ENCODE results near the gene CROCC2. TPM values are rescaled to one million over a fixed set of nuclear protein-coding genes. Genes with fewer than 3 reads are reported as not detected.

The CROCC2 gene
- total and polyA plus RNA-seq, 2 of the 13 experiments (the other 11 are each of a cell fraction or from before 2014, with no cell fraction given) = not detected

- TF ChIP-seq ZBTB8A (CRISPR knock-in tag; IDR thresholded peaks at IDR 0.05; ENCODE audit: borderline replicate concordance, low read depth) = 0 out of 2 replicates have a peak, but pooled peaks have one; percentile 56
- no peak for TF ChIP-seq CBX1 (IDR thresholded peaks at IDR 0.05; ENCODE audit: low read depth)
- TF ChIP-seq, protein P1, sequence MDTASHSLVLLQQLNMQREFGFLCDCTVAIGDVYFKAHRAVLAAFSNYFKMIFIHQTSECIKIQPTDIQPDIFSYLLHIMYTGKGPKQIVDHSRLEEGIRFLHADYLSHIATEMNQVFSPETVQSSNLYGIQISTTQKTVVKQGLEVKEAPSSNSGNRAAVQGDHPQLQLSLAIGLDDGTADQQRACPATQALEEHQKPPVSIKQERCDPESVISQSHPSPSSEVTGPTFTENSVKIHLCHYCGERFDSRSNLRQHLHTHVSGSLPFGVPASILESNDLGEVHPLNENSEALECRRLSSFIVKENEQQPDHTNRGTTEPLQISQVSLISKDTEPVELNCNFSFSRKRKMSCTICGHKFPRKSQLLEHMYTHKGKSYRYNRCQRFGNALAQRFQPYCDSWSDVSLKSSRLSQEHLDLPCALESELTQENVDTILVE (CRISPR knock-in tag; IDR thresholded peaks at IDR 0.05) = no peak
- TF ChIP-seq TFE3 (CRISPR knock-in tag; IDR thresholded peaks at IDR 0.05) = no peak
- TF ChIP-seq PLRG1 (conservative IDR thresholded peaks at IDR 0.05) = no peak
- no peak for TF ChIP-seq NKX3-1 (CRISPR knock-in tag; IDR thresholded peaks at IDR 0.05)
- no peak; the same call in 1 of the 2 replicates for TF ChIP-seq ZNF567 (CRISPR knock-in tag; IDR thresholded peaks at IDR 0.05; ENCODE audit: borderline replicate concordance)
- TF ChIP-seq GATAD2A (CRISPR knock-in tag; IDR thresholded peaks at IDR 0.05) = peak; percentile 70
- no peak for TF ChIP-seq ELF4 (CRISPR knock-in tag; IDR thresholded peaks at IDR 0.05; ENCODE audit: borderline replicate concordance)
- no peak for TF ChIP-seq KLF6 (CRISPR knock-in tag; IDR thresholded peaks at IDR 0.05)
- TF ChIP-seq ZNF788 (CRISPR knock-in tag; IDR thresholded peaks at IDR 0.05; ENCODE audit: borderline replicate concordance) = peak; percentile 82; the same call in 1 of the 2 replicates
- peak; percentile 56; the same call in 1 of the 2 replicates for TF ChIP-seq ZNF143 (CRISPR knock-in tag; IDR thresholded peaks at IDR 0.05)
- TF ChIP-seq ZNF580 (CRISPR knock-in tag; IDR thresholded peaks at IDR 0.05; ENCODE audit: borderline replicate concordance, low read depth) = peak; percentile 42; the same call in 1 of the 2 replicates
- TF ChIP-seq MAFK (conservative IDR thresholded peaks at IDR 0.05 in 1 of 2, IDR thresholded peaks at IDR 0.05 in 1 of 2; ENCODE audit: low read length in 2 of 2) = no peak
- TF ChIP-seq ZBTB46 (CRISPR knock-in tag; IDR thresholded peaks at IDR 0.05; ENCODE audit: borderline replicate concordance) = no peak
- TF ChIP-seq NFAT5 (CRISPR knock-in tag; IDR thresholded peaks at IDR 0.05) = no peak
- no peak; the same call in 1 of the 2 replicates for TF ChIP-seq ARHGAP35 (CRISPR knock-in tag; IDR thresholded peaks at IDR 0.05; ENCODE audit: borderline replicate concordance)
- 0 out of 2 replicates have a peak, but pooled peaks have one; percentile 52 for TF ChIP-seq ATF5 (CRISPR knock-in tag; IDR thresholded peaks at IDR 0.05; ENCODE audit: low read depth)
Observed at GRCh38 chr2:240968731-240969624, 62.8 kb downstream of the CROCC2 start (continued).

All from HepG2 (cell line).